Daoy (cell line): ENCODE results near the gene SOX13. TPM values are rescaled to one million over a fixed set of nuclear protein-coding genes. Genes with fewer than 3 reads are reported as not detected.

ENCODE experiments used
- DNase-seq: peaks from one replicate; pipeline ENCODE4 v3.0.0-alpha.2; 2015; ENCODE audit warnings: low read depth
- total RNA-seq: library from RNA; depleted of rRNA; stranded (reverse); fragments of >200 nt; shearing (Covaris generic); gene quantifications from 2 replicates; pipeline ENCODE4 v1.2.3, GENCODE V29; 2014

SOX13 gene
- total RNA-seq, 1 experiment from 2014 or later: 6.1 TPM

DNA sequence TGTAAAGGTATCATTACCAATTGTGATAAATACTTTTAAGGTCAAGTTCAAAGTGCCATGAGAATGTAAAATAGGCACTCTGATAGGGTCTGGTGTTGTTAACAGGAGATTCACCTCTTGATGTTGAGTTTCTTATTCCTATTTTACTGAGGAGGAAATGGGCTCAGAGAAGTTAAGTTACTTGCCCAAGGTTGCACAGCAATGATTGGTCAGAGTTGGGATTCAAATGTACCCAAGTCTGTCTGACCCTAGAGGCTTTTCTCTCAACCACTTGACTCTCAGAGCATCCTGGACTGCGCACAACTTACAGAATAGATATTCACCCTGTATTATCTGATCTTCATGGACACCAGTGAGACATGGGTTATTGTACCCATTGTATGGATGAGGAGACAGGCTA is 33.9 kb downstream of the SOX13 start:
- no peak for DNase-seq

DNA sequence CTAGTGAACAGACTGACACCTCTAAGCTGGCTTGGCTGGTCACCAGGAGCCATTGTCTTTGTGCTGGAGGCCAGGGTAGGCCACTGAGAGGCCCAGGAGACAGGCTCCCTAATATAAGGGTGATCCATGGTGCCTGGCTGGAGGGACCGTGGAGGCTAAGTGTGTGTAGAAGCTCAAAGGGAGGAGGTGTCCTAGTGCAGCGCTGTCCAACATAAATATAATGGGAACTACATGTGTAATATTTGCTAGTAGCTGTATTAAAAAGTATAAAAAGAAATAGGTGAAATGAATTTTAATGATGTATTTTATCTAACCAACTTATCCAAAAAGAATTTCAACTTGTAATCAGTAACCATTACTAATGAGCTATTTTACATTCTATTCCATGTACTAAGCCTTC is 35.0 kb downstream of the SOX13 start:
- no peak for DNase-seq

DNA sequence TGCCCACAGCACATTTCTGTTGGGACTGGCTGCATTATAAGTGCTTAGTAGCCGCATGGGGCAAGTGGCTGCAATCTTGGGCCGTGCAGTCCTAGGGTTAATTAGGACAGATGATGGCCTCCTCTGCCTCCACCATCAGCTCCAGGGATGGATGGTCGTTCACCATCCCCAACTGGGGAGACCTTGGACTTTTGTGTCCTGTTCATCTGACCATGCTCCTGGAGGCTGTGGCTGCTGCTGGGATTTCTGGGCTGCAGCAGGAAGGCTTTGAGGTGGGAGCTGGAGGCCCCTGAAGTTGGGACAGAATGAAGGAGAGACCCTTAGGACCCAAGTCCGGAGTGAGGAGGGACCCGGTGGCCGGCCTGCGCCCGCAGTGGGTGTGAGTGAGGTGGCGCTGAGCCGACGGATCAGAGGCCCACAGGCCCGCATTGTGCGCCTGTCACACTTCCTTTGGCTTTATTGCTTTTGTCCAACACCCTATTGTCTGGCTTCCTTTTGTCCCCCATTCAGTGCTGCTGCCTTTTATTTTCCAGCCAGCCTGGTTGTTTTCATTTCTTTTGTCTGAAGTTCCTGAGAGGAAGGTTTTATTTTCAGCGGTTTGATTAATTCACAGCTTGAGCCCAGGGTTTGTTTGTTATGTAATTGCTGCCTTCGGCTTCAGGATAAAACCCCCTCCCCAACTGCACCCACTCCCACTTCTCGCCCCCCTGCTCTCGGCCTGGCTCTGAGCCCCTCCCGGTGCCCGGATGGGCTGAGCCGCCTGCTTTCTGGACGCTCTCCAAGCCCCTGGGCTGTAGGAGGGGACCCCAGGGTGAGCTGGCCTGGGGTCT is 35.6 kb downstream of the SOX13 start:
- DNase-seq: no peak

DNA sequence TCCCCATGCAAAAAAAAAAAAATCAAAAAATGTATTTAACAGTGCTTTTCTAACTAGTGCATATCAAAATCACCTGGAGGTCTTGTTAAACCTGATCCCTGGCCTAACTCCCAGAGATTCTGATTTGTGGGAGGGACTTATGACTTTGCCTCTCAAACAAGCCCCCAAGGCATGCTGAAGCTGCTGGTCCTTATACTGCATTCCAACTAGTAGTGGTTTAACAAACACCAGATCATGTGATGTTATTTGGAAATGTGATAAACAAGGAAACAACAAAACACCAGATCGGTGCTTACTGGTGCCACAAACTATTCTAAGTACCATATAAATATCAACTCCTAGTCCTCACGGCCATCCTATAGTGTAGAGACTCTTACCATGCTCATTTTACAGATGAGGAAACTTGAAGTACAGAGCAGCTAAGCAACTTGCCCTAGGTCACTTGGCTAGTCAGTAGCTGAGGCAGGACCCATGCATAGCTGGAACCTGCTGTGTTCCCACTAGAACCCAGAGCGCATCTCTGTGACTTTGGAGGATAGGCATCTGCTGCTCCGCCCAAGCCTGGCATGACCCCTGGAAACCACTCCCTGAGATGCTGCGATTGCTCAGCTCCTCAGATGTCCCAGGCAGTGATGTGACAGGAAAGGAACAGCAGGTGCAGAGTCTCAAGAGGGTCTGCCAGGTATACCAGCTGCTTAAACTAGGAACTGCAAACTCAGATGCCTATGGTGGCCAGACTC is 38.1 kb downstream of the SOX13 start:
- no peak for DNase-seq

DNA sequence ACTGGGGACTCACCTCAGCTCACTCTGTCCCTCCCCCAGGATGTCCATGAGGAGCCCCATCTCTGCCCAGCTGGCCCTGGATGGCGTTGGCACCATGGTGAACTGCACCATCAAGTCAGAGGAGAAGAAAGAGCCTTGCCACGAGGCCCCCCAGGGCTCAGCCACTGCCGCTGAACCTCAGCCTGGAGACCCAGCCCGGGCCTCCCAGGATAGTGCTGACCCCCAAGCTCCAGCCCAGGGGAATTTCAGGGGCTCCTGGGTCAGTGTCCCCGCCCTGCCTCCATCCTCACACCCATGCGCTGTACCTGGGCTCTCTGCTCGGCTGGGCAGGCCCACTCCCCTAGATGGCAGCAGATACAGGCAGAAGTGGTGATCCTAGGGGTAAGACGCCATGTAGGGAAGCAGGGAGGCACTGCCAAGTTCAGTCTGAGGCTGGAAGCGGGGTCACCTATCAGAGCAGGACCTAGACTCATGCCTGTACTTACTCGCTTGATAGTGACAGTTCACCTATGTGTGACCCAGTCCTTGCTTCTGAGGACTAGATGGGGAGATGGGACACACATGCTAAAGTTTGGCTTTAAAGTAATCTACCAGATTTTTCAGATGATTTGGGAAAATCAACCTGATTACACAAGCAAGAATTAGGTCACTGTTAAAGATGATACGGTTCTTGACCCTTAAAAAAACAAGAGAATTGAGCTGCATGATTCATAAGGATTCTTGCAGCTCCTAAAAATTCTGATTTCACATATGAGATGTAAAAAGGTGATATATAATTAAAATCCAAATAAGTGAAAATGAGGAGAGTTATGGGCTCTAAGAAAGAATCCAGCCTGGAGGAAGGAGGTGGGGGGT is 40.2 kb downstream of the SOX13 start:
- no peak for DNase-seq

DNA sequence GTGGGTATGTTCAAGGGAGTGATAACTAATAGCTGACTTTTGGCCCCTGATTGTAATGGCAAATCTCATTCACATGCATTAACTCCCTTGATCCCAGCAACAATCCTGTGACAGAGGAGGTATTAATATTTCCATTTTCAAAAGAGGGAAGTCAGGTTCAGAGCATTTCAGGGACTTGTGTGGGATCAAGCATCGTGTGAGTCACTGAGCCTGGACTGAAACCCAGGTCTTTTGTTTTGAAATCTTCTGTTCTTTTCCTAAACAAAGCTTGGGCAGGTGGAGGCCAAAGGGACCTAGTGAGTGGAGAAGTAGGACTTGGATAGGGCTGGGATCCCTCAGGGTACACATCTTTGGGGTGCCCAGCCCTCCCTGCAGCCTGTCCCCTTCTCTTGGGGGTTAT is 41.0 kb downstream of the SOX13 start:
- DNase-seq: no peak

DNA sequence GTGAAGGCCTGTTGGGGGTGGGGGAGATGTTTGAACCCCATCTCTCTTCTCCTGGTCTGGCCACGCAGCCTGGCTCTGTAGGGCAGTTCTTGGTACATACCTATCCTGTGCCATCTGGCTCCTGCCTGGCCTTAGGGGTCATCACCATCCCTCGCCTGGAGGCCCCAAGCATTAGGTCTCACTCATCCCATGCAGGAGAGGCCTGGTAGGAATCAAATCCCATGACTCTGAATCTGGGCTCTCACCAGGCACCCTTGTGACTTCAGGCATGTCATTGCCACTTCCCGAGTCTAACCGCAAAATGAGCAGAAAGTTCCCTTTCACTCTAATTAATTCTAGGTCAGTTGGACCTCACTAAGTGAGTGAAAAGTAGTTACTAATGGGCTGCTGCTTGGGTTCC is 41.7 kb downstream of the SOX13 start:
- no peak for DNase-seq

DNA sequence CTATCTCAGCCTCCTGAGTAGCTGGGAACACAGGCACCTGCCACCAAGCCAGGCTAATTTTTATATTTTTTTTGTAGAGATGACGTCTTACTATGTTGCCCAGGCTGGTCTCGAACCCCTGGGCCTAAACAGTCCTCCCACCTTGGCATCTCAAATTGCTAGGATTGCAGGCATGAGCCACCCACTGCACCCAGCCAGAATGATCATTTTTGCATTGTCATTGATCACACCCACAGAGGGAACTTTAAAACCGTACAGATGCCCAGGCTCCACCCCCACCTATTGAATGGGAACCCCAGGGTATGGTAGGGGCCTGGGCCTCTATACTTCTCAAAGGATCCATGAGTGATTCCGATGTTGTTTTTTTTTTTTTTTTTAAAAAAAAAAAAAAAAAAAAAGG is 42.2 kb downstream of the SOX13 start:
- DNase-seq: no peak

DNA sequence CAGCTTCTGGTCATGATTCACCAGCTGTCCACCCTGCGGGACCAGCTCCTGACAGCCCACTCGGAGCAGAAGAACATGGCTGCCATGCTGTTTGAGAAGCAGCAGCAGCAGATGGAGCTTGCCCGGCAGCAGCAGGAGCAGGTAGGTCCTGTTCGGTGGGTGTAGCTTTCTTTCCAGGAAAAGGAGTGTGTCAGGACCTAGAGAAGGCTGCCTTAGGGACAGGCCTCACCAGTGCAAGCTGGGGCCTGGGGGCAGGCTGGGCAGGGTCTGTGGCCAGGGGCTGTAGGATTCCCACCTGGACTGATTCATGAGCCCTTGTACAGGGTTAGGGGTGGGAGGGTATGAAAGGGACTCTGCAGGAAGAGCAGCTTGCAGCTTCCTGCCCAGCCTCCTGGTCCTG is 43.6 kb downstream of the SOX13 start:
- no peak for DNase-seq

DNA sequence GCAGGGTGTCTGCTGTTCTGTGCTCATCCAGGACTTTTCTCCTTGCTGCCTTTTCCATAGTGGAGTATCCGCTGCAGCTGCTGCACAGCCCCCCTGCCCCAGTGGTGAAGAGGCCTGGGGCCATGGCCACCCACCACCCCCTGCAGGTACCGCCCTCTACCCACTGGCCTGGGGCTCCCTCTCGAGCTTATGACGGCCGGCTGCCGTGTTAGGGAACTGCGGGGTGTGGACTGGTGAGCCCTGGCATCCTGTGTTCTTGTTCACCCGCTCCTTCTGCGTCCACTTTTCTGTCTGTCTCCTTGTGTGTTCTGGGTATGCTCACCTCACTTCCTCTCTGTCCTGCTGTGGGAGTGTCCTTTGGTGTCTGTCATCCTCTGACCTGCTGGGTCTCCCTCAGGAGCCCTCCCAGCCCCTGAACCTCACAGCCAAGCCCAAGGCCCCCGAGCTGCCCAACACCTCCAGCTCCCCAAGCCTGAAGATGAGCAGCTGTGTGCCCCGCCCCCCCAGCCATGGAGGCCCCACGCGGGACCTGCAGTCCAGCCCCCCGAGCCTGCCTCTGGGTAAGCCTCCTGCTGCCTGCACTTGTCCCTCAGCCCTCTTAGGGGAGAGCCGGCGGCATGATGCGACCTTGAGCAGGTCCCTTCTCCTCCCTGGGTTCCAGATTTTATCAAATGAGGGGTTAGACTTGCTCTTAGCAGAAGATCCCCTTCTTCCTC is 49.1 kb downstream of the SOX13 start:
- no peak for DNase-seq

DNA sequence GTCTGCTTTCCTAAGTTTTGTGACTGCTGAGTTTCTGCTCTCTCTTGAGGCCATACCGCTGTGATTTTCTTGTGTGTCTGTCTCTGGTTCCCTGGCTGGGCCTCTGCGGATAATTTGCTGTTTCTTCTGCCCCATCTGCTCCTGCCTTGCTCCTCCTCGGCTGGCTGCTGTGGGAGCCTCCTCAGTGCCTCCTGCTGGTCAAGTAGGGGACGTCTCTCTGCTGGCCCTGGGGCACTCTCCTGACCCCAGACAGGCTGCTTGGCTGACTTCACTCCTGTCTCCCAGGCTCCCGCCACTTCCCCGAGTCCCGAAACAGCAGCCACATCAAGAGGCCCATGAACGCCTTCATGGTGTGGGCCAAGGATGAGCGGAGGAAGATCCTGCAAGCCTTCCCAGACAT is 50.5 kb downstream of the SOX13 start:
- no peak for DNase-seq

DNA sequence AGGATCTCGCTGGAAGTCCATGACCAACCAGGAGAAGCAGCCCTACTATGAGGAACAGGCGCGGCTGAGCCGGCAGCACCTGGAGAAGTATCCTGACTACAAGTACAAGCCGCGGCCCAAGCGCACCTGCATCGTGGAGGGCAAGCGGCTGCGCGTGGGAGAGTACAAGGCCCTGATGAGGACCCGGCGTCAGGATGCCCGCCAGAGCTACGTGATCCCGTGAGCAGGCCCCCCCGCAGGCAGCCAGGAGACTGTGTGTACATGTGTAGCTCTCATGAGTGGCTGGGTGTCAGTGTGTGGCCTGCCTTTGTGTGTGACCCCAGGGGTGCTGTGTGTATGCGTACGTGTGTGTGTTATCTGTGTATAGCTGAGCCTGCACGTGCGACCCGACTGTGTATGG is 51.7 kb downstream of the SOX13 start:
- no peak for DNase-seq

DNA sequence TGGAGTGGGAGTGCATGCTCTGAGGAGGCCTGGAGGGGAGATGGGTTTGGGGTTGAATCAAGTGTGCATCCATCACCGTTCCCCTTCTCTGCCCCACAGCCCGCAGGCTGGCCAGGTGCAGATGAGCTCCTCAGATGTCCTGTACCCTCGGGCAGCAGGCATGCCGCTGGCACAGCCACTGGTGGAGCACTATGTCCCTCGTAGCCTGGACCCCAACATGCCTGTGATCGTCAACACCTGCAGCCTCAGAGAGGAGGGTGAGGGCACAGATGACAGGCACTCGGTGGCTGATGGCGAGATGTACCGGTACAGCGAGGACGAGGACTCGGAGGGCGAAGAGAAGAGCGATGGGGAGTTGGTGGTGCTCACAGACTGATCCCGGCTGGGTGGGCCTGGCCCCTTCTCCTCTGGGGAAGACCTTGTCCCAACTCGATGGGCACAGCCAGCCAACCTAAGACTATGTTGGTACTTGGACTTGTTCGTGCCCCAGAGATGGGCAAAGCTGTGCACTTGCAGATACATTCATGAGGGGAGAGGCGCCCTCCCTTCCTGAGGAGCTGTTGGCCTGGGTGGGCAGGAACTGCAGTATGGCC is 52.9 kb downstream of the SOX13 start:
- no peak for DNase-seq

DNA sequence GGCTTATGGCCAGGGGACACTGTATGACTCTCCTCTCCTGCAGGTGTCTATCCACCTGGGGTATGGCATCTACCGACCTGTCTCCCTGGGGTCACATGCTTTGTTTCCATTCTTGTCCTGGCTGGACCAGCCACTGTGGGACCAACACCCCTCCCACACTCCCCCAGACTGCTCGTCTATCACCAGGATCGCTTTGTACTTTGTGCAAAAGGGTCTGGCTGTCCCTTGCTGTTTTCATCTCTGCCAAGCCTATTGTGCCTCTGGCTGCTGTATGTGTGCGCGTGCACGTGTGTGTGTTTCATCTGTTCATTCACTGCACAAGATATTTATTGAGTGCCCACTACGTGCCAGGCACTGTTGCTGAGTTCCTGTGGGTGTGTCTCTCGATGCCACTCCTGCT is 53.5 kb downstream of the SOX13 start:
- no peak for DNase-seq

DNA sequence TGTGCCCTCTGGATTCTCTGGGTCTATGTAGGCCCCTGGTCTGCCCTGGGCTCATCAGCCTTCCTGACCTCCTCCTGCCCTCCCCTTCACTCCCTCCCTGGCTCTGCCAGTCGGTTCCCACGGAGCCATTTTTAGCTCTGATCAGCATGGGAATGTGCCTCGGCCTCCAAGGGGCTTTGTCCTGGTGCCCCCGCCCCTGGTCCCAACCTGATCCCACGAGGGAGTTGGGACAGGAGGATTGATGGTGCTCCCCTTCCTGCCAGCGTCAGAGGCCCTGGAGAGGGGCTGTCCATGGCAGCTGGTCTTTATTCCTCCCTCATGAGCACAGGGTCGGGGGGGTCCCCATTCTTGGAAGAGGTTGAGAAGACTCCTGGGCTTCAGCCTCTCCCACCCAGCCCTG is 54.0 kb downstream of the SOX13 start:
- DNase-seq: no peak

DNA sequence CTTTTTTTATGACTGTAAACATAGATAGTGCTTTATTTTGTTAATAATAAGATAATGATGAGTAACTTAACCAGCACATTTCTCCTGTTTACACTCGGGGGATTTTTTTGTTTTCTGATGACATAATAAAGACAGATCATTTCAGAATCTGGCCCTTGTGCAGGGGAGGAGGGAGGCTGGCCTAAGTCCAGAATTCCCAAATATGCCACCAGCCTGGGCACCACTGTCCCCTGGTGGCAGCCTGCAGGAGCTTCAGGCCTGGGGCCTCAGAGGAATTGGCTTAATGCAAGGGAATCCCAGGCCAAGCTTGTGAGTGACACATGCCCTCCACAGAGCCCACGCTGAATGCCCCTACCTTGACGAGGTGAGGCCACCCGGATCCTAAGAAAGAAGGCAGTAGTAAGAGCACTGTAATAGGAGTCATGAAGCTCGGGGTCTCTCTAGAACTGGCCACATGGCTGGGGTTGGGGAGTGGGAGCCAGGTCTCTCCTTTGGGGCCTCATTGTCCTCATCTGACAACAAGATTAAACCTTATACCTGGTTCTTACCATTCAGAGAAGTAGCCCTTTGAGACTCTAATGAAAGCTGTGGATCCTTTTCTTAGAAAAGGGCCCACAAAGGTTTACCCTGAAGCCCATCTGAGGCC is 54.8 kb downstream of the SOX13 start:
- peak; percentile 82 for DNase-seq

DNA sequence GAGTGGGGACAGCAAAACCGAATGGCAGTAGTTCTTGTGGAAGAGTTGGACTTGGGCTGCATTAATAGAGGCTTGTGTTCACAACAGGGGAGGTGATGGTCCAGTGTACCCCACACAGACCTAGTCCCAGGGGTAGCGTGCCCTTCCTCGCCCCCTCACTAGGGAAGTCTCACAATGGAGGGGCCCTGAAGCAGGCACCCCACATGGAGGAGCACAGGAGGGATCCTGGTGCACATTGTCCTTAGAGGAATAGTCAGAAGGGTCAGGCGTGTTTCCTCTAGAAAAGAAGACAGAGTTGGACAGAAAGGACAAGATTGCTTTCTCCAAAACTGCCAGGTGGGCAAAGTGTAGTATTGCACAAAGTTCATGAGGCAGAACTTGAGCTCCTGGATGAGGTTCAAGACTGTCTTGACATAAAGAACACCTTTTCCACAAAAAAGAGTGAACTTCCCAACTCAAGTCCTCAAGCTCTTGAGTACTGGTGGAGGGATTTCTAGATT is 55.6 kb downstream of the SOX13 start:
- DNase-seq: no peak

DNA sequence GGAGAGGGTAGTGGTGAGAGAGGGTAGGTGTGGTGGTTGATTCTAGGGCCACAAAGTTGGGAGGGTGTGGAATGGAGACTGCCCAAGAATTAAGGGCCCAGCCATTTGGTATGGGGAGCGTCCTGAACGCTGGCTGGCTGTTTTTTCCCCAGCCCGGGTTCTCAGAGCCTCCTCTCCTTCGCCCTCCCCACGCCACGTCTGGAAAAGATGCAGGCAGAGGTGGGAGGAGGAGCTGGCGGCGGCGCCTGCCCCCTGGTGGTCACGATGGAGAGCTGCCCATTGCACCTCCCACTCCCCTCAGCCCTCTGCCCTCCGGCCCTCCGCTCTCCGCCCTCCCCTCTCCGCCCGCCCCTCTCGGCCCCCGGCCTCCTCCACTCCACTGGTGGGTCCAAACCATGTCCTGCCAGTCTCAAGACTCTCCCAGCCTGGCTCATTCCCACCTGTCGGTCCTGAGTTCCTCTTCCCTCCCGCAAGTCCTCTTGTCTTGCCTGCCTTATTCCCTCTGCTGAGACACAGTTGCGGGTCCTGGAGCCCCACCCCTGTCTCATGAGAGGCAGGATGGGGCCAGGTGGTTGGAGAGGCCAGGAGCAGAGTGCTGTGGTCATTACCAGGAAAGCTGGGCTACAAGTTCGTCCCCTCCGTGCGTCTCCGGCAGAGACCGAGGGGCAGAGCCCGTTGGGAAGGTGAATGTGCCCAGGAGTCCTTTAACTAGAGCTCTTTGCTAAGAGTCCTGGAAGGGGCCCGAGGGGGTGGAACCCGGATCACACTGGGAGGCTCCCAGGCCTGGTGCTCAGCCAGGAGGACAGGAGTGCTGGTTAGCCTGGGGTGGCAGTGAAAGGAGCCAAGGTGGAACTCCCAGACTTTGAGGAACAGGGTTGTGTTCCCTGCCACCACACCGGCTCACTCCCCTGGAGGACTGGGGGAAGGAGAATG is 56.3 kb downstream of the SOX13 start:
- peak; percentile 76 for DNase-seq

DNA sequence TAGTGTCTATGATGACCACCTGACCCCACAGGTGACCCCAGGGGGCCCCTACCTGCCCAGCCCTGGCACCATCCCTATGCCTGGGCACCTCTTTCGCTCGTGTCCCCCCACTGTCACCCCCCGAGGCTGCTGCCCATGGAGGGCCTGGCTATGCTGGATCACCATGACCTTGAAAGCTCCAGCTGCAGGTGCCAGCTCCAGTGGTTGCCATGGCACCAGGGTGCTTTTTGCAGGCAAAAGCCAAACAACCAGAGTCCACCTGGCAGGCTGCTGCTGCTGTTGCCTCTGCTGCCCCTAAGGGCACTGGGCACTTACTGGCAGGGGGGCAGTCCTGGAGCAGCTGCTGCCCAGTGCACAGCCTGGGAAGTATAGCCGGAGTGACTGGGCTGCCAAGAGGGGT is 57.3 kb downstream of the SOX13 start:
- peak; percentile 21 for DNase-seq
